H1 (cell line): ENCODE measurements around the gene TRIP13. TPM values are rescaled to one million over a fixed set of nuclear protein-coding genes. Genes with fewer than 3 reads are reported as not detected.

Experiments used
- CREB1 ChIP-seq: IDR thresholded peaks from 2 replicates; pipeline ENCODE4 v1.6.1; 2012; ENCODE audit warnings: inconsistent platforms
- EZH2 ChIP-seq: fragments of 200-600 bp; sonication (generic); IDR thresholded peaks from 2 replicates; pipeline ENCODE4 v1.7.1; 2012; ENCODE audit warnings: low read depth, mild to moderate bottlenecking, moderate library complexity, low read length, inconsistent platforms; ENCODE audit not compliant: severe bottlenecking
- USF2 ChIP-seq: IDR thresholded peaks from 2 replicates; pipeline ENCODE4 v1.6.1; 2011; ENCODE audit warnings: low read length, improper control_type of control experiment
- polyA plus RNA-seq, 7 experiments: library from polyadenylated mRNA; depleted of rRNA in 3 of 7; stranded (reverse) in 5 of 7; unstranded in 2 of 7; fragments of >200 nt in 5 of 7; fragments of 200-250 nt in 2 of 7; gene quantifications; 1 replicate in 5 of 7; 2 replicates in 1 of 7; 4 replicates in 1 of 7; pipeline versions ENCODE4 v1.2.1 to v1.2.3, GENCODE V29; 2011 to 2013; ENCODE audit warnings: missing spikeins in 2 of 7, mixed read lengths in 2 of 7
- total RNA-seq: library from RNA; stranded (reverse); fragmentation: NEBNext Ultra II Directional; extraction: Animal tissue kit (Norgen Biotek cat#: 25700); gene quantifications from 2 replicates; pipeline ENCODE4 v1.2.1, GENCODE V29; 2021

Gene TRIP13
- total and polyA plus RNA-seq, 2 of the 8 experiments (the other 6 are each of a cell fraction or from before 2014, with no cell fraction given), result 20.0 to 39.2 TPM

- TF ChIP-seq CREB1 (no peak), USF2 (no peak), EZH2 (no peak)
- TF ChIP-seq, all 59 proteins: peak for 0
Observed at GRCh38 chr5:875931-876330, 16.8 kb upstream of the TRIP13 start (continued).
